ENCODE results near the gene TGFBR3L.

- TF ChIP-seq CTCF (IDR thresholded peaks at IDR 0.05) (no peak), POLR2AphosphoS5 (IDR thresholded peaks at IDR 0.05) (no peak), POLR2A (IDR thresholded peaks at IDR 0.05; ENCODE audit: low read depth) (no peak)
Observed at GRCh38 chr19:7899751-7900378, 14.8 kb upstream of the TGFBR3L start.

All from esophagus muscularis mucosa (tissue), 3 donors.